DMS 273 treated with DMSO at 0.1 percent for 48 hours (cell line): ENCODE data around the gene DOK6.

Experiments
- DNase-seq: peaks from one replicate; lab custom pipeline; 2025; lab: John Stamatoyannopoulos, UW

DOK6 gene

GRCh38 chr18:69752737-69753380 lies 352.2 kb downstream of the DOK6 start:
- DNase-seq, result no peak

GRCh38 chr18:69754108-69754507 lies 353.4 kb downstream of the DOK6 start:
- no peak for DNase-seq

GRCh38 chr18:69755041-69755440 lies 354.4 kb downstream of the DOK6 start:
- no peak for DNase-seq

- no peak for DNase-seq
Measured at GRCh38 chr18:69755856-69756496, 355.3 kb downstream of the DOK6 start.

GRCh38 chr18:69757733-69758132 lies 357.0 kb downstream of the DOK6 start:
- no peak for DNase-seq

GRCh38 chr18:69758458-69758857 lies 357.8 kb downstream of the DOK6 start:
- DNase-seq, result no peak

- DNase-seq, result no peak
Measured at GRCh38 chr18:69759046-69759445, 358.4 kb downstream of the DOK6 start.

GRCh38 chr18:69763002-69763401 lies 362.3 kb downstream of the DOK6 start:
- no peak for DNase-seq

GRCh38 chr18:69763821-69764220 lies 363.1 kb downstream of the DOK6 start:
- DNase-seq, result no peak

GRCh38 chr18:69770238-69770637 lies 369.6 kb downstream of the DOK6 start:
- DNase-seq, result no peak

- DNase-seq, result no peak
Measured at GRCh38 chr18:69774831-69775230, 374.1 kb downstream of the DOK6 start.

GRCh38 chr18:69777248-69777647 lies 376.6 kb downstream of the DOK6 start:
- no peak for DNase-seq

- DNase-seq, result no peak
Measured at GRCh38 chr18:69778680-69779079, 378.0 kb downstream of the DOK6 start.

GRCh38 chr18:69780851-69781250 lies 380.2 kb downstream of the DOK6 start:
- no peak for DNase-seq

- DNase-seq, result no peak
Measured at GRCh38 chr18:69784815-69785214, 384.1 kb downstream of the DOK6 start.

- DNase-seq, result no peak
Measured at GRCh38 chr18:69785466-69785865, 384.8 kb downstream of the DOK6 start.

- no peak for DNase-seq
Measured at GRCh38 chr18:69786427-69786826, 385.7 kb downstream of the DOK6 start.

GRCh38 chr18:69787825-69788547 lies 387.3 kb downstream of the DOK6 start:
- DNase-seq, result no peak

- DNase-seq, result no peak
Measured at GRCh38 chr18:69789794-69790193, 389.1 kb downstream of the DOK6 start.

- no peak for DNase-seq
Measured at GRCh38 chr18:69790649-69791048, 390.0 kb downstream of the DOK6 start.

- no peak for DNase-seq
Measured at GRCh38 chr18:69795791-69796190, 395.1 kb downstream of the DOK6 start.

- DNase-seq, result no peak
Measured at GRCh38 chr18:69804776-69805501, 404.3 kb downstream of the DOK6 start.

- no peak for DNase-seq
Measured at GRCh38 chr18:69808399-69808798, 407.7 kb downstream of the DOK6 start.
